ENCODE measurements around the gene OPCML.

- TF ChIP-seq CTCF (IDR thresholded peaks at IDR 0.05) (no peak), EZH2 (IDR thresholded peaks at IDR 0.05; ENCODE audit: borderline replicate concordance, insufficient read depth, low read depth, low read length, poor library complexity, severe bottlenecking) (no peak)
These were observed 877.0 kb downstream of the OPCML start for GRCh38 chr11:132655187-132655855.
